Stimulated activated CD4-positive, alpha-beta T cell treated with anti-CD3 and anti-CD28 coated beads, TNF-alpha, amount 100 ng/mL, for 1 hour (primary cell): ENCODE data around the gene TPMT.

Experiments used
- DNase-seq, 3 donors: peaks; one replicate each; pipeline ENCODE4 v3.0.0-alpha.2; 2020; ENCODE audit warnings: low read depth in 3 of 3, low spot score in 1 of 3

Gene TPMT

GRCh38 chr6:18117136-18117535 is 37.7 kb downstream of the TPMT start:
- no peak for DNase-seq

- no peak for DNase-seq
These were observed 39.5 kb downstream of the TPMT start for GRCh38 chr6:18115356-18115755.

GRCh38 chr6:18110162-18110561 is 44.7 kb downstream of the TPMT start:
- no peak for DNase-seq

- no peak for DNase-seq
These were observed 47.8 kb downstream of the TPMT start for GRCh38 chr6:18107061-18107460.

GRCh38 chr6:18102783-18103509 is 51.9 kb downstream of the TPMT start:
- DNase-seq, result no peak

- no peak for DNase-seq
These were observed 53.0 kb downstream of the TPMT start for GRCh38 chr6:18101873-18102272.

GRCh38 chr6:18101271-18101670 is 53.6 kb downstream of the TPMT start:
- DNase-seq, result no peak

- DNase-seq, result no peak
These were observed 54.6 kb downstream of the TPMT start for GRCh38 chr6:18100296-18100695.

- no peak for DNase-seq
These were observed 55.4 kb downstream of the TPMT start for GRCh38 chr6:18099511-18099910.

GRCh38 chr6:18096423-18096822 is 58.5 kb downstream of the TPMT start:
- no peak for DNase-seq

- no peak for DNase-seq
These were observed 63.5 kb downstream of the TPMT start for GRCh38 chr6:18091382-18091781.

GRCh38 chr6:18090349-18090786 is 64.5 kb downstream of the TPMT start:
- DNase-seq, result no peak

GRCh38 chr6:18088419-18089296 is 66.2 kb downstream of the TPMT start:
- no peak for DNase-seq

GRCh38 chr6:18087396-18088165 is 67.3 kb downstream of the TPMT start:
- DNase-seq, result no peak

GRCh38 chr6:18081025-18081668 is 73.7 kb downstream of the TPMT start:
- no peak for DNase-seq

GRCh38 chr6:18080544-18080943 is 74.3 kb downstream of the TPMT start:
- DNase-seq, result no peak

GRCh38 chr6:18078866-18079265 is 76.0 kb downstream of the TPMT start:
- DNase-seq, result no peak
